Stimulated activated CD8-positive, alpha-beta memory T cell treated with anti-CD3 and anti-CD28 coated beads, Interleukin-4, amount 100 ng/mL, for 48 hours (primary cell): Measurements from ENCODE around the gene CNOT10.
"Not testable (repeated sequence)": the region's sequence is repeated elsewhere in the genome, so short reads cannot be mapped to it uniquely, and the experiment has no call there.

Source experiments
- DNase-seq: peaks from one replicate; pipeline ENCODE4 v3.0.0-alpha.2; 2020

The CNOT10 gene

GRCh38 chr3:32691847-32692246 lies 6.9 kb downstream of the CNOT10 start:
- DNase-seq = no peak

DNA sequence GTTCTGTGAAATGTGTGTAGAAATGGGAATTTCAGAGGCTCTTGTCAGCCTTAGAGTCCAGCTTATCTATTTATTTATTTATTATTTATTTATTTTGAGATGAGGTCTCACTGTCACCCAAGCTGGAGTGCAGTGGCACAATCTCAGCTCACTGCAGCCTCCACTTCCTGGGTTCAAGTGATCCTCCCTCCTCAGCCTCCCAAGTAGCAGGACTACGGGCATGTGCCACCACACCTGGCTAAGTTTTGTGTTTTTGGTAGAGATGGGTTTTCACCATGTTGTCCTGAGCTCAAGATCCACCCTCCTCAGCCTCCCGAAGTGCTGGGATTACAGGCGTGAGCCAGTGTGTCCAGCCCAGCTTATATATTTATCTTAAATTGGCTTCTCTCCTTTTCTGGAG lies 11.5 kb downstream of the CNOT10 start:
- no peak for DNase-seq

DNA sequence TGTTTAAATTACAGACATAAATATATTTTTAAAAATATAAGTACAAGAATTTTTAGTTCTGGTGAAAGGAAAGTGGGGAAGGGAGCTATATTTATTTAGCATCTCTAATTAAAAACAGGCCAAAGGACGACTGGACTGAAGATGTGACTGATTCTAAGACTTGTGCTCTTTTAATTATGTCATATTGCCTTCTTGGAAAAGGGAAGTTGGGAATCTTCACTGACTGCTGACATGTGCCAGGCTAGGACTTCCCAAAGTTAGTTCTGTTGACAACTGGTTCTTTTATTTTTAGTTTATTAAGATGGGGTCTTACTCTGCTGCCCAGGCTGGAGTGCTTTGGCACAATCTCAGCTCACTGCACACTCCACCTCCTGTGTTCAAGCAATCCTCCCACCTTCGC lies 13.5 kb downstream of the CNOT10 start:
- DNase-seq = no peak

GRCh38 chr3:32699429-32699828 lies 14.4 kb downstream of the CNOT10 start:
- no peak for DNase-seq

DNA sequence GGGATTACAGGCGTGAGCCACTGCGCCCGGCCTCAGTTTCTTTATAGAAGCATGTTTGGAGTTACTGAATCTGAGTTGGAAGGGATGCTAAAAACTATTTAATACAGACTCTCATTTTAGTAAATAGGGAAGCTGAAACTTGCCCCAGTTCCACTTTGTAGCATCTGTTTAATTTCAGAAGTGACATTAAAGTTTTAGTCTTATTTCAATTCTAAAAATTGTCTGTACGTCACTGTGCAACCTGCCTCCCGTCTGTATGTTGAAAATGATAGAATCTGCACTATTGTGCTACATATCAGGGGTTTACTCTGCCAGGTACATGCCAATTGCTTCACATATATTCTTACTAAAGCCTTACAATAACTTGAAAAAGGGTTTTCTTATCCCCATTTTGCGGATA lies 15.3 kb downstream of the CNOT10 start:
- no peak for DNase-seq

GRCh38 chr3:32703491-32703972 lies 18.5 kb downstream of the CNOT10 start:
- DNase-seq = no peak

DNA sequence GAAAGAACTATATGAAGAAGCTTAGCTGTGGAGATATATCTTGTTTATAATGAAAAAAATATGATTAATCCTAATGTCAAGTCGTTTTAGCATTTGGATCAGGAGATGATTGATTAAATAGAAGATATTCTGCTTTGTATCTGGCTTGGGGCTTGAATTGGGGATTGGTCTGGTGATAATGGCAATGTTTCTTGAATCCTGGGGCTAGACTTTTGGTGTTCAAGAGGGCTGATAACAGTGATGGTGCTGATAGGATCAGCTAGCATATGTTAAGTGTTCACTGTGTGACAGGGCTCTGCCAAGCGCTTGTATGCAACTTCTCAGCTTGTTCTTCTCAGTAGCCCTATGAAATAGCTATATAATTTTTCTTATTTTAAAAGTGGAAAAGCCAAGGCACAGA lies 20.2 kb downstream of the CNOT10 start:
- DNase-seq = no peak

DNA sequence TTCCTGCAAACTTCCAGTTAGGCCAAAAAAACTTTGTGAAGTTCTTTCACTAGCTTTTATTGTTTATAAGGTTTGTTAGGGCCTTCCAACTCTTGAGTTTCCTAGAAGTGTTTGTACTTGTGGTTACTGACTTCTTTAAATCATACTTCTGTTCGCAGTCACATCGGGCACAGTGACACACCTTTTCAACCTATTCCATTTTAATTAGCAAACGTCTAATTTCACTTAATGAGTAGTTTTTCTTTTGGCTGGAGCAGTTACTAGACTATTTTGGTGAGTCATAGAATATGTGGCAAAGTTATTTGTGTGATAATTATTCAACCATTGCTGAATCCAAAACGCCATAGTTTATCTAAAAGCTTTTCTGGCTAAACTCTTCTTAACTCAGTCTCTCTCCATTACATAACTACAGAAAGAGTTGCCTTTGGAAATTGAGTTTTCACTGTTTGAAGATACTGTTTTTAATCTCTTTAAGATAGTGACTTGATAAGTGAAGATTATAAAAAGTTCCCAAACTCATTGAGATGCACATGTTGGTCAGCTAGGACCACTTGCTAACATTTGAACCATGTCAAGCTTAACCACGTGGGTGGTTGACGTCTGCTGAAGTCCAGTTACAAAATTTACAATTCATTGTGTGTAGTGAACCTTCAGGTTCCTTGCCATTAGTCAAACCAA lies 21.5 kb downstream of the CNOT10 start:
- no peak for DNase-seq

GRCh38 chr3:32707026-32707370 lies 22.0 kb downstream of the CNOT10 start:
- DNase-seq = no peak

DNA sequence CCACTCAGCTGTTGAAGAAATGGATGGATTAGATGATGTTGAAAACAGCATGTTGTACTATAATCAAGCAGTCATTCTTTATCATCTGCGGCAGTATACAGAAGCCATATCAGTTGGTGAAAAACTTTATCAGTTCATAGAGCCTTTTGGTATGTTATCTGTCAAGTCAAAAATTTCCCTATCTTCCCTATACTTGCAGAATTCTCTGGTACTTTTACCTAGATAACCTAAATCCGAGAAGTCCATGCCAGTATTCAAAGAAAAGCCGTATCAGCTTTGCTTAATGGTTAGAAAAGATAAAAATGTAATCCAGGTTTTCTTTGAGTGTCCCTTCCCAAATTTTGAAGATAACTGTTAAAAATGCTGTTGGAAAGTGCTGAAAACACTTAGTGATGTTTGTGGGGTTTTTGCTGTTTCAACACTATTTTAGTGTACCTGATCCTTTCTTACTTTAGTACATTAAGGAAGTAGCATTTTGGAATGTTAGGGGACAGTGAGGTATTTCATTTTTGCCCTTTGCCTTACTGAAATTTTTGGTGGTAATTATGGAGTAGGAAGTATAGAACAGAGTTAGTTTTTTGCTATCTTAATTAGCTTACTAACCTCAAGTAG lies 23.8 kb downstream of the CNOT10 start:
- DNase-seq = no peak

DNA sequence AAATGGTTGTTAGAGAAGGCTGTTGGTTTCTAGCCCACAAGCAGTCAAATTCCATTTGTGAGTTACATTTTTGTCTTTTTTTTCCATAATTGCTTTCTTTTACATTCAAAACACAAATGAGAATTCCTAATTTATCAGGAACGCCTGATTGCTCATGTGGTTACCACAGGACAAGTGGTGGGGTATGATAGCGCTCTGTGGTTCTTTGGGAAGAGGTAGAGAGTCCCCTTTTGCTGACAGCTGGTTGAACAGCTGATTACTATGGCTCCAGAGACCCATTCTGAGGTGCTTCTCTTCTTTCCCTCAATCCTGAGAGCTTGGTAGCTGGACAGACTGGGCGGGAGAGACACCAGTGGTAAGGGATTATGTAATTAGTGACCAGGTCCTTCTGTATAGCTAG lies 24.4 kb downstream of the CNOT10 start:
- no peak for DNase-seq

GRCh38 chr3:32712506-32713055 lies 27.6 kb downstream of the CNOT10 start:
- no peak for DNase-seq

DNA sequence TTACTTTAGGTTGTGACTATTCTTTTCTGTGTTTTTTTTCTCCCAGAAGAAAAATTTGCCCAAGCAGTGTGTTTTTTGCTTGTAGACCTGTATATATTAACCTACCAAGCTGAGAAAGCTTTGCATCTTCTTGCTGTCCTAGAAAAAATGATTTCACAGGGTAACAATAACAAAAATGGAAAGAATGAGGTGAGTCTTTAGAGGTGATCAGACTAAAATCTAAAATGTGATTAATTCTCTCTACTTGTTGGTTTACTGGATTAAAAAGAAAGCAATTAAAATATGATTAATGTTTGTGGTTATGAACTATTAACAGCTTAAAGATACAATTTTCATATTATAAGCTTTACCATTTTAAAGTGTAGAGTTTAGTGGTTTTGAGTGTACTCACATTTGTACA lies 28.2 kb downstream of the CNOT10 start:
- DNase-seq = no peak

DNA sequence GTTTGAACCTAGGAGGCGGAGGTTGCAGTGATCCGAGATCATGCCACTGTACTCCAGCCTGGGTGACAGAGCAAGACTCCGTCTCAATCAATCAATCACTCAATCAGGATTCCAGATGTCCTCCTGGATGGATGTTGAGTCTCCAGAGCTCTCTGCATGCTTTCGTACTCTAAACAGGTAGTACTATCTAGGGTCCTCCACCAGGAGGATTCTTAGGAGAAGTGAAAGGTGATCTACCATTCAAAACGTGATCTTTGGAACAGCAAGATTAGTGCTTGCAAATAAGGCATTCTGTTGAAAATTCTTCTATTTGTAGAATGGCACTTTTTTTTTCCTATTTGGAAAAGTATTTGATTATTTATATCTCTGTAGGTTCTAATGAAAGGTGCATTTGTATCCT lies 34.3 kb downstream of the CNOT10 start:
- no peak for DNase-seq

- DNase-seq = no peak
Measured at GRCh38 chr3:32719931-32720330, 34.9 kb downstream of the CNOT10 start.

- DNase-seq = no peak
Measured at GRCh38 chr3:32725721-32726120, 40.7 kb downstream of the CNOT10 start.

DNA sequence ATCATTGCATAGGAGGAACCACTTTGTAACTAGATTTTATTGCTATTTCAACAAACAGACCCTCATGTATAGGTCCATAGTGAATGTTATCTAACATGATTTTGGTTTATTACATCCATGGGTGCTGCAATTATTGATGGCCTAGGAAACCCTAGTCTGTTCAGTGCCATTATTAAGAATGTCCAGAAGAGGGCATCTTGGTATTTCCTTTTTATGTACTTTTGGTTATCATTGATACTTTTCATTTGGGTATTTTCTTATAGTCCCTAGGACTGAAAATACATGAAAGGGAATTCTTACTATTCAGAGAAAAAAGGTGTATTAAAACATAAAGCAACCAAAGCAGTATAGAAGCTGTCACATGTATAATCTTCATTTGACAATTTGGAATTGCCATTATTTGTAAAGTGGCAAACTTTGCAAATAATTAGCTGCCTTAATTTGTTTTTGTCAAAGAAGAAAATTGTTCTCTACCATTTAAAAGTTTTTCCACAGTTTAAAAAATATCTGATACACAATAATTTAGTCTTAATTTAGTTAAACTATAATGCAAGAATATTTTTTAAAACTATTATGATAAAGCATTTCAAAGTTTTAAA lies 48.7 kb downstream of the CNOT10 start:
- DNase-seq = no peak

DNA sequence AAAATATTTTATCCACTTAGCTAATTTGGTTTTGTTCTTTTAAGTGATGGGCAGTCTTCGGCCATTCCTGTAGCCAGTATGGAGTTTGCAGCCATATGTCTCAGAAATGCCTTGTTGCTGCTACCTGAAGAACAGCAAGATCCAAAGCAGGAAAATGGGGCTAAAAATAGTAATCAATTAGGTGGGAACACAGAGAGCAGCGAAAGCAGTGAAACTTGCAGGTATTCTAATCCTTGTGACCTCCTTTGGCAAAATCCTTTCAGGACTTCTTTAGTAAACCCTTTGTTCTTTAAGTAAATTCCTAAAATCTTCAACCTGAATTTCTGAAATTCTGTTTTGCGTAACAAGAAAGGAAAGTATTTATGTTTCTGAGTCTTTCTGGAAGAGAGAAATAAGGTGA lies 49.8 kb downstream of the CNOT10 start:
- no peak for DNase-seq

DNA sequence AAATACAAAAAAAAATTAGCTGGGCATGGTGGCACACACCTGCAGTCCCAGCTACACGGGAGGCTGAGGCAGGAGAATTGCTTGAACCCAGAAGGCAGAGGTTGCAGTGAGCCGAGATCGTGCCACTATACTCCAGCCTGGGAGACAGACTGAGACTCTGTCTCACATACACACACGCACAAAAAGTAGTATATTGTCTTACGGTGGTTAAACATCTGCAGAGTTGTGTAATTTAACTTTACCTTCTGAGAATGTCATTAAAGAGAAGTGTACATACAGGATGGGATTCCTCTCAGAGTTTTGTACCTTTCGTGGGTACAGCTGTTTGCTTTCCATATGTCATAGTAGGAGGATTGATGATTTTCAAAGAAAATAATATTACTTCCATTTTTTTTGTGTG lies 58.5 kb downstream of the CNOT10 start:
- not testable (repeated sequence) for DNase-seq

DNA sequence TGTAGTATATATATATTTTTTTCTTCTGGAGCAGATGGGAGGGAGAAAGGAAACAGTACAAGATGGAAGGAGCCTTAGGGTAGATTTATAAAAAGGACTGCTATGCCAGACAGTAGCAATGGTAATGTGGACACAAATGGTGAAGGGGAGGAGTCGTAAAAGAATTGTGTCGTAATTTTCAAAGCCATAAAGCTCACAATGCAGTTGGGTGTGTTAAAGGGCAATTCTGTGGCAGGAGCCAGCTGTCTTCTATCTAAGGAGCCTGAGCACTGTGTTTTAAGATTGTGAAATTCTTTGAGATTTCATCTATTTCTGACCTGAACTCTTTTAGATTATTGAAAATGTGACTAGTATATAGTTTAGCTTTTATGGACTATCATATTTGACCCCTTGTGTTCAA lies 58.9 kb downstream of the CNOT10 start:
- no peak for DNase-seq

GRCh38 chr3:32751377-32751776 lies 66.4 kb downstream of the CNOT10 start:
- DNase-seq = no peak

GRCh38 chr3:32755761-32756160 lies 70.8 kb downstream of the CNOT10 start:
- DNase-seq = no peak

DNA sequence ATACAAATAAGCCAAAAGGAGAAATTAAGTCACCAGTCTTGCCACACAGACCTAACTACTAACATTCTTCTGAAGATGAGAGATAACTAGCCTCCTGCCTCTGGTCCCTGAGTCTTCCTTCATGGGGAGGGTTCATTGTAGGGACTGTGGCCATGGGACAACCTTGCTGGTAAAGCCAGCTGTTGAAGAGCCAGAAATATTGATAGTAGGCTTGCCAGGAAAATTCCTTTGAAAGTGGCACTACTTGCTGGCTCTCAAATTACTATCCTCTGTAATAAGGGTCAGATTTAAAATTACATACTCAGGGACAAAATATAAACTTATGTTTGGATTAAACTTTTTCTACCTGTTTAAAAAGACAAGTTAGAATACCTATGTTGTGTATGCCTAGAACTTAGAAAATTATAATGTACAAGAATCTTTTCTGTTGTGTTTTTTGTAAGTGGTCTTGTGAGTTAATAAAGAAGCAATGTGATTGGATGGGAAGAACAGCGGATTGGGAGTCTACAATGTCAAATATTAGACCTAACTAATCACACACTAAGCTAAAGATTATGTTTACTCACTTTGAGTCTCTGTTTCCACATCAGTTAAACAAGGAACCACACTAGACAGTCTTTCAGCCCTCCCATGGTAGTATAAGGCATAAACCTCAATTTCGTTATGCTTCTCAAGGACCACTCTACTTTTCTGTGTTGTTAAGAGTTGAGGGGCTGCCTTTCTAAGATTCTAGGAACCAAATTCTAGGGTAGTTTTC lies 72.8 kb downstream of the CNOT10 start:
- no peak for DNase-seq

- no peak for DNase-seq
Measured at GRCh38 chr3:32758375-32758753, 73.4 kb downstream of the CNOT10 start.
